Transverse colon (tissue), 4 donors: Measurements from ENCODE around the gene NDUFA3.

Experiments
- EP300 ChIP-seq: sonication (generic); formaldehyde crosslinking; IDR thresholded peaks from one replicate; pipeline ENCODE4 v1.6.1; 2017; ENCODE audit warnings: antibody characterized with exemption, low read depth
- POLR2A ChIP-seq: fragments of 450-650 bp; IDR thresholded peaks from one replicate; pipeline ENCODE4 v1.6.1; 2016; ENCODE audit warnings: antibody characterized with exemption, mild to moderate bottlenecking, moderate library complexity
- POLR2AphosphoS5 ChIP-seq, 3 donors: sonication (generic); formaldehyde crosslinking; IDR thresholded peaks; one replicate each; pipeline ENCODE4 v1.6.1; 2016; ENCODE audit warnings: antibody characterized with exemption in 3 of 3
- TF ChIP-seq, protein P1 (sequence below), 5 experiments: fragments of 200-600 bp in 3 of 5; fragments of 450-650 bp in 2 of 5; sonication (generic) in 3 of 5; IDR thresholded peaks; 1 replicate in 2 of 5; 2 replicates in 3 of 5; pipeline ENCODE4 v1.5.1; 2016 to 2017; ENCODE audit warnings: antibody characterized with exemption in 5 of 5, inconsistent platforms in 3 of 5, mild to moderate bottlenecking in 2 of 5, moderate library complexity in 1 of 5

DNA sequence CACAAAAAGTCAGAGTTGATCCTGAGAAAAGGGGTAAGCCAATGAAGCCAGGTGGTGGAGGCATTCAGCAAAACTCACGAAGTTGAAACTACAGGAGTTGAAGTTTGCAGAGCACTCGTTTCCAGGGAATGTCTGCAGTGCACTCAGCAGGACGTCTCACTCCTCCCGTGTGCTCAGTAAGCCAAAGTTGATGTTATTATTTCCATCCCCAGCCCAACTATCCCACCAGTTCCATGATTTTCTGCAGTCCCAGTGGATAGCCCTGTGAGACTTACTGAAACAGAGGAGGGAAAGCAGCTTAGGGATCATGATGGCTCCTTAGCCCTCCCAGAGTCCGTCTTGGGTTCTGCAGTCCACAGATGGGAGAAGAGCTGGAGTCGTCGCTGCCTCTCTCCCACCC, 21.6 kb upstream of the NDUFA3 start, which contains the start of gene TARM1:
- TF ChIP-seq, protein P1, sequence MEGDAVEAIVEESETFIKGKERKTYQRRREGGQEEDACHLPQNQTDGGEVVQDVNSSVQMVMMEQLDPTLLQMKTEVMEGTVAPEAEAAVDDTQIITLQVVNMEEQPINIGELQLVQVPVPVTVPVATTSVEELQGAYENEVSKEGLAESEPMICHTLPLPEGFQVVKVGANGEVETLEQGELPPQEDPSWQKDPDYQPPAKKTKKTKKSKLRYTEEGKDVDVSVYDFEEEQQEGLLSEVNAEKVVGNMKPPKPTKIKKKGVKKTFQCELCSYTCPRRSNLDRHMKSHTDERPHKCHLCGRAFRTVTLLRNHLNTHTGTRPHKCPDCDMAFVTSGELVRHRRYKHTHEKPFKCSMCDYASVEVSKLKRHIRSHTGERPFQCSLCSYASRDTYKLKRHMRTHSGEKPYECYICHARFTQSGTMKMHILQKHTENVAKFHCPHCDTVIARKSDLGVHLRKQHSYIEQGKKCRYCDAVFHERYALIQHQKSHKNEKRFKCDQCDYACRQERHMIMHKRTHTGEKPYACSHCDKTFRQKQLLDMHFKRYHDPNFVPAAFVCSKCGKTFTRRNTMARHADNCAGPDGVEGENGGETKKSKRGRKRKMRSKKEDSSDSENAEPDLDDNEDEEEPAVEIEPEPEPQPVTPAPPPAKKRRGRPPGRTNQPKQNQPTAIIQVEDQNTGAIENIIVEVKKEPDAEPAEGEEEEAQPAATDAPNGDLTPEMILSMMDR (IDR thresholded peaks at IDR 0.05): no peak
- TF ChIP-seq POLR2A (no peak), POLR2AphosphoS5 (IDR thresholded peaks at IDR 0.05) (no peak), EP300 (no peak)
